ENCODE measurements around the gene HIVEP3.
A peak's percentile ranks its signal among the peaks of the same experiment; 100 is the strongest.

The HIVEP3 gene

DNA sequence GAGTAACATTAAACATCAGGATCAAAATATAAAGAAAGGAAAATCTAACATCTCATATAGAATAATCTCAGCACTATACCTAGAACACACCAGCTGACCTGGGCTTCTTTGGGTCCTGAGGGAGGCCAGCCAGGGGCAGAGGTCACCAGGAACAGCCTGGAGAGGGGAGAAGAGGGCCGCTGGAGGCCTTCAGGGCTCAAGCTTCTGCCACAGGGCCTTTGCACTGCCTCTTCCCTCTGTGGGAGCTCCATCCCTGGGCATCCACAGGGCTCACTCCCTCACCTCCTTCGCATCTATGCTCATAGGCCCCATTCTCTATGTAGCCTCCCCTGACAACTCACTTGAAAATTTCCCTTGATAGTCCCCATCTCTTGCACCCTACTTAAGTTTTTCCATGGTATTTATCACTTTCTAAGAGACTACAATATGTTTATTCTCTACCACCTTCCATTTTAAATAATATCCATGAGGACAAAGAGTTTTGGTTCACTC lies 73.9 kb downstream of the HIVEP3 start:
- no peak for DNase-seq

DNA sequence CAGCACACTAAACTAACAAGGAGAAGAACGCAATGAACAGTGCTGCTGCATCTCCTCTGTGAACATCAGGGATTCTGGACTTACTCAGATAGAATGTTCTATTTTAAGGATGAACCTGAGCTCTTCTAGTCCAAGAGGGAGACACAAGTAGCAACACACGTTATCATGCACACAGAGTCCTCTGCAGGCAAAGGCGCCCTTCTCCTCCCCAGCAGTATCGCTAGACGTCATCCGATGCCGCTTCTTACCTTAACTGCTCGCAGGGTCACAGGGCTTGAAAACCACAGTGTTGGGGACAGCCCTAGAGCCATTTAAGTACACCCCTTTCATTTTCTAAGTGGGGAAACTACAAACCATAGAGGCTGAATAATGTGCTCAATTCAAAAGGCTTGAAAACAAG lies 74.5 kb downstream of the HIVEP3 start:
- DNase-seq, result no peak

DNA sequence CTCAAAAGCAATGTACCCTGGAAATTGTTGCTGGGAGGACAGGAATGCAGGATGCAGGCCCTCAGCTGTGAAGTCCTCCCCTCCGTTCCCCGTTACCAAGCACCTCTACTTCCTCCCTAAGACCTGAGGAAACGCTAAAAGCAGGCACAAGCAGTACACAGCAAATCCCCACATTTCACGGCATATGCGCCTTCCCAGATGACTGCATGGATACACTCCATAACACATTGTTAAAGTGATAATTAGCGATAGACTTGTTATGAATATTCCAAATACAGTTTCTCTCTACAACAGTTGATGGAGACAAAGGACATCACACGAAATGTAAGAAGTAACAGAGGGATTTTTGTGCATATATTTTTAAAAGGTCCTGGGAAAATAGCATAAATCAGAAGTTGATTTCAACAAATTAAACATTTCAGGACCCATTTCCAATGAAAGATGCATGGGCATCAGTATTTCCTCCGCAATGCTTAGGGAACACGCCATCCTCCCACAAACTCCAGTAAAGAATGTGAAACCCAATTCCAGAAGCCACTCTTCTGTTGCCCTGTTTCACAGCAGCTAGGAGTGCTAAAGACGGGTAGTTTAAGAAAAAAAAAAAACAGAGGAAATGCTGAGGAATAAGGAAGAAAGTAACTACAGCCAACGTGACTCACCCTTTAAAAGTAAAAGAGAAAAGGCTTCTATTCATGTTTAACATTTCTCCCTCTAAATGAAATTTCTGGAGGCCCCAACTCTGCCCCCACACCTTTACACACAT lies 75.5 kb downstream of the HIVEP3 start:
- DNase-seq, result no peak

DNA sequence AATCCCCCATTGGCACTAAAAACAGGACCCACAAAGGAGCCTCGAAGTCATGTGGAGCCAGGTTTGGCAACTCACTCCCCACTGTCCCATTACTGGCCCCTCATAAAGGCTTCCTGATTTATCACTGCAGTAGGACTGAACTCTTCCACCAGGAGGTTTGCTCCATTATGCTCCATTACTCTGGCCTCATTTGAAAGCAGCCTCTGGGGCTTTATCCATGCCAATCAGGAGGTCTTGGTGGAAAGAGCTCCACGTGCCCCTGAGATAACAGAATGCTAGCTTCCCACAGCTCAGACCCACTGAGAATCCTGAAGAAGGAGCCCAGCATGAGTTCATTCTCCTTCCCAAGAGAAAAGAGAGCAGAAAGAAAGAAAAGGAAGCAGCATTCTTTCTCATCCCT lies 76.4 kb downstream of the HIVEP3 start:
- no peak for DNase-seq

DNA sequence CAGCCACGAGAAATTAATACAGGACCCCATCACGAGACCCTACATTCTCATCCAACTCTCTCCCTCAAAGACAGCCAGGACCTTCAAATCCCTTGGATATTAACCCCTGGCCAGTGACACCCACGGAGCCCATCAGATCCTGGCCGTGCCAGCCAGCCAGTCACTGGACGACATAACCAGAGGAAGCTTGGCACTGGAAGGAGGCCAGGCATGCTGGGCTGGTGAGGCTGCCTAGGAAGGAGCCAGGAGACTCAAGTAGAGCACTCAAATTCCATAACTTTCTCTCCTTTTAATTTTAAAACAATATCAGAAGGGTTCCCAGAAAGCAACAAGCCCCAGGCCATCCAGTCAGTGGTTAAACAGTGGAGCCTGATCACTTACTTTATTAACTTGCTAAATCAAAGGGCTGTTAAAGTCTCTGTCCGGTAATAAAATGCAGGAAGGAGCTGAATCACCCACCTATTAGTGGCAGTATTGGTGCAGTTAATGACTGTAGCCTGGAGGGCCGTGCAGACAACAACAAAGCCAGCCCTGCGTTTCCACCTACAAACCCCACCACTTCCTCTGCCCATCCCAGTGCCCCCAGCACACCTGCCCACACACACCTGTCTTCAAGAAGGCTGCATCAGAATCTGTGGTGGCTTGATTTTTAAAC lies 78.0 kb downstream of the HIVEP3 start:
- DNase-seq, result no peak

DNA sequence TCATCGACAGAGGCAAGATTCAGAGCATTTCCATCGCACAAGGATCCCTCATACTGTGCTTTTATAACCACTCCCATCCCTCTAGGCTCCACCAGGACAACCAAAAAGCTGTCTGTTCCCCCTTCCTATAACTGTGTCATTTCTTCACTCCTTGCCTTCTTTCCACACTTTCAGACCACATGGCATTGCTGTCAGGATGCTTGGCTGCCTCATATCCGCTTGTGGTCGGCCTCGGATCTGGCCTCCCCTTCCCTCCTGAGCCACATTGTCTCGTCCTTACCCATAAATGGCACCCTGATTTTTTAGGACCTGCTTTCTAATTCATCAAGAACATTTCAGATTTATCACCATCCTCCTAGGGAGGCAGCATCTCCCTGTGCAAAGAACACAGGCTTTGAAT lies 80.5 kb downstream of the HIVEP3 start:
- no peak for DNase-seq

DNA sequence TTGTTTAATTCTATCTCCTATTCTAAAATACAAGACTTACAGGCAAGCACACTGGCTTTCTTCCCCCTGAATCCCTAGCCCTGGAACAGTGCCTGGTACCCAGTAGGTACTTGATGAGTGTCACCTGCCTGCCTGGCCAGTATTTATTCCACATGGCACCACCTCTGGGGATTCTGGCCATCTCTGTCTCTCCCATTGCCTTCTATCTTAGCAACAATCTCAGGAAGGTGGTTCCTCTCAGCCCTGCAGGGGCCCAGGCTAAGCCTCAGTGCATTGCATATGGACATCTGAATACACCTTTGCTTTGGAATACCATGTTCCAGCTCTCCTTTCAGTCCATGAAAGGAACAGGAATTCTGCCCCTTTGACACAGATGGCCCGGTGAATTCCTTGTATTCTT lies 81.0 kb downstream of the HIVEP3 start:
- no peak for DNase-seq

DNA sequence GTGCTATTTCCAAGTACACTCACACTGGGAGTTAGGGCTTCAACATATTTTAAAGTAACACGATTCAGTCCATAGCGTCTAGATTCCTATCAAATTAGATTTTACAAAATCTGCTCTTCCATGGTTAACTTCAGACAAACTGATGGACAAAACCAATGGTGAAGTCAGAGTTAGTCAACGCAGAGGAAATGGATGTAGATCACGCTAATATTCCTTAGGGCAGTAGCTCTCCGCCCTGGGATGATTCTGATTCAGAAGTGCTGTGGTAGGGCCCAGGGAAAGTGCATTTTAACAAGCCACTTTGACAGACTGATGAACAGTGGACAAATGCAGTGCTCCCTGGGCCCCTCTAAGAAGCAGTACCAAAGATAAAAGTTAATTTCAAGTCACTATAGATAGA lies 83.2 kb downstream of the HIVEP3 start:
- no peak for DNase-seq

DNA sequence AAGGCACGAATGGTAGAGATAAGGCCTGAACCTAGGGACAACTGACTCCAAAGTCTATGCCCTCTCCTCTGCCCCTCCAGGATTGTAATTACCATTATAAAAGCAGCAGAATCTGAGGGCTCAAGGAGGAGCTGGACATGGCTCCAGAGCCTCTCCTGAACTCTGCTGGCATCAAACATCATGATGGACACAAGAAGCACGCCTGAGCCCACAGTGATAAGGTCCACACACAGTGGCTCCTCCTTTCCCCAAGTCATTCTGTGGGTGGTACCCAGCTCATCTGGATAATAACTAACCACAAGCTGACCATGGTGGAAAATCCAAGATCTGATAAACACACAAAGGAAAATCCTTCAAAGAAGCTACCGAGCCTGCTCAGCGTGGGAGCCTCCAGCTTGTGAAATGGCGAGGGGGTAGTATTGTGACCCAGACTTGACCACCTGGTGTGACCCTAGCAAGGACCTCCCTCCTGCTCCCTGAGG lies 85.2 kb downstream of the HIVEP3 start:
- DNase-seq, result no peak

DNA sequence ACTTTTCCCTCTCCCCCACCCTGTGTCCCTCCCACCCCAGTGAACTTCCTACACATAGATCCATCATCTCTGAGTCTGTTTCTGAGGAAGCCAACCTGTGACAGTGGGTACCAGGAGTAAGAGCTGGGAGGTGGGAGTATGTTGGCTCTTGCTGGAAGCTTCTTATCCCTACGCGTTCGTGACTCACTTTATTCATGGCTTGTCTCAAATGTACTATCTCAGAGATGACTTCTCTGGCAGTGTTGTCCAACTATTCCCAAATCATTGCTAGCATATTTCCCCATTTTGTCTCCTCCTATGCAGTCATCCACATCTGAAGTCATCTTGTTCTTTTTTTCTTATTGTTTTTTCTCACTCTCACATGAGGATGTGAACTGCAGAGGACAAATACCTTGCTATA lies 88.0 kb downstream of the HIVEP3 start:
- no peak for DNase-seq

DNA sequence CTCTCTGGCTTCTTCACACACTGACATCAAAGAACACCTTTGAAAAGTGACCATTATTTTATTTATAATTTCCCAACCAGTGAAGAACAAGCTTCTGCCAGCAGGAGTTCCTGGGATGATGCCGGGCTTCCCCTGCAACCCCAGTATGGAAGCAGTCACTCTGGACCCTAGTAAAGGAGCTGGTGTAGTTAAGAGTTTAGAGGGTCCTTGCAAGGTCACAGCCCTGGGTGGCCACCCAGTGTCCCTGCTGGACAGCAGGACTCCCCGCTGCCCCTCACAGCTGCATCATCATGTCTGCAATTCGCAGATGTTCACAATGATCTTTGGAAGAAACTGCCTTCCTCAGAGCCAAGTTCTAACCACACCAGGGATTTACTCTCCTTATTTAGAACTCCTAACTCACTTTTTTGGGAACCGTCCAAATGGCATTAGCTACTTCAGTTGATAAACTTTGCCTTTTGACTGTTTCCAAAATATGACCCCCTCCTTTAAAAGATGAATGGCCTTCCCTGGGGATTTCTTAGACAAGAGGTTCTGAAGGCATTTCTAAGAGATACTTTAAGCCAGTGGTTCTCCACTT lies 90.6 kb downstream of the HIVEP3 start:
- no peak for DNase-seq

DNA sequence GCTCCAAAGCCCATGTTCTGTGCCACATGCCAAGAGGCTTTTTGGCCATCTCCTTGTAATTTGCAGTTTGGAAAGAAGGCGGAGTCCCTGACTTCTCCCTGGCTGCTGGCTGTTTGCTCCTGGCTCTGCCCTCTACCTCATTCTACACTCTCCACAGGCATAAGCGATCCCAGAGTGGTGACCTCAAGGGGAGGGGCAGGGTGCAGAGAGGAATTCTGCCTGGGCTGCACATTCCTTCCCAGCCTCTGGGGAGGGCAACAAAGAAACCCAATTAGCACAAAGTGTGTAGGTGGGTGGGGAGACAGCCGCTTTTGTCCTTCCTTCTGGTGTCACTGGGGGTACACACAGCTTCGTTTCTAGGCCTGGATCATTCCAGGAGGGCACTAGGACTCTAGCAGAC lies 95.3 kb downstream of the HIVEP3 start:
- no peak for DNase-seq

DNA sequence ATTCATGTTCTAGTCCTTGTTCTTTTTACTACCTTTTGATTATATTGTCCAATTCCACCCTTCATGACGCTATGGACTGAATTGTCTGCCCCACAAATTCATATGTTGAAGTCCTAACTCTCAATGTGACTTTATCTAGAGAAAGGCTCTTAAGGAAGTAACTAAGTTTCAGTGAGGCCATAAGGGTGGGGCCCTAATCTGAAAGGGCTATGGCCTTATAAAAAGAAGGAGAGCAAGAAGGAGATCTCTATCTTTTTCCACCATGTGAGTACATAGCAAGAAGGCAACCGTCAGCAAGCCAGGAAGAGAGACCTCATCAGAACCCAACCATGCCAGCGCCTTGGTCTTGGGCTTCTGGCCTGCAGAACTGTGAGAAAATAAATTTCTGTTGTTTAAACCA lies 95.9 kb downstream of the HIVEP3 start:
- DNase-seq, result no peak

DNA sequence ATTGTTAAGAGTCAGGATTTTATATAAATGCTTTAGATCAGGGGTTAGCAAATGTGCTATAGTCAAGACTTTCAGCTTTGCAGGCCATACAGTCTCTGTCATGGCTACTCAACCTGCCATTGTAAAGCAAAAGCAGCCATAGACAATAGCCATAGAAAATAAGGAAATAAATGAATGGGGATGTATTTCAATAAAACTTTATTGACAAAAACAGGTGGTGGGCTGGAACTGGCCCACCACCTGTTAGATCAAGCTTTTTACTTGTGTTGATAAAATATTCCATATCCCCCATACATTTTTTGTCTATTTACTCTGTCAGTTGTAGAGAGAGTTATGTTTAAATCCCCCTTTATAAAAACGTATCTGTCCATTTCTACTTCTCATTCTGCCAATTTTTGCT lies 98.9 kb downstream of the HIVEP3 start:
- no peak for DNase-seq

DNA sequence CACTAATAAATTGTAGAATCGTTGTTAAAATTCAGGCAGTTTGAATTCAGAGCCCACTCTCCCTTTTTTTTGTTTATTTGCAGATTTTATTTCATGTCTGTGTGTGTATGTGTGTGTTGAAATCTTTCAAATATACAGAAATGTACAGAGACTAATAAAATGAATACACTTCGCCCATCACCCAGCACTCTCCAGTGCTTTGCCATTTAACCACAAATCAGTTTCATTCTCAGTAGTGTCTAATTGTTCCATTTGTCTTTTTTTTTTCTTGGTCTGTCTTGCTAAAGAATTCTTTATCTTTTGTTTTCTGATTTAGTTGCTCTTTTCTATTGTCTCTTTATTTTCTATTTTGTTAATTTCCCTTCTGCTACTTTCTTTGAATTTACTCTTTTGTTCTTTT lies 99.7 kb downstream of the HIVEP3 start:
- no peak for DNase-seq

DNA sequence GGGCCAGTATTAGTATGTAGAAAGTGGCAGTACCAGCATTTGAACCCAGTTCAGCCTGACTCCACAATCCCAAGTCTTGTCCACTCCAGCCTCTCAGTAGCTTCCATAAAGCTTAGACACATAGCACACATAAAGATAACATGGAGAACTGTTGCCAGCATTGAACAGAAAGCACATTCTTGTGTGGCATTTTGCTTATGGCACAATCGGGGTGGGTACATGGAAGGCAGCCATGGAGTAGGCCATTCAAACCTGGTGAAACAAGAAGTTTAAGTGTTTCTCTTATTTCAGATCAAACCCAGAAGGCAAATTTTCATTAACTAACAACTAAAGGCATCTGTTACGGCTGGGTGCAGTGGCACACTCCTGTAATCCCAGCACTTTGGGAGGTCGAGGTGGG lies 102.7 kb downstream of the HIVEP3 start:
- DNase-seq, result no peak

DNA sequence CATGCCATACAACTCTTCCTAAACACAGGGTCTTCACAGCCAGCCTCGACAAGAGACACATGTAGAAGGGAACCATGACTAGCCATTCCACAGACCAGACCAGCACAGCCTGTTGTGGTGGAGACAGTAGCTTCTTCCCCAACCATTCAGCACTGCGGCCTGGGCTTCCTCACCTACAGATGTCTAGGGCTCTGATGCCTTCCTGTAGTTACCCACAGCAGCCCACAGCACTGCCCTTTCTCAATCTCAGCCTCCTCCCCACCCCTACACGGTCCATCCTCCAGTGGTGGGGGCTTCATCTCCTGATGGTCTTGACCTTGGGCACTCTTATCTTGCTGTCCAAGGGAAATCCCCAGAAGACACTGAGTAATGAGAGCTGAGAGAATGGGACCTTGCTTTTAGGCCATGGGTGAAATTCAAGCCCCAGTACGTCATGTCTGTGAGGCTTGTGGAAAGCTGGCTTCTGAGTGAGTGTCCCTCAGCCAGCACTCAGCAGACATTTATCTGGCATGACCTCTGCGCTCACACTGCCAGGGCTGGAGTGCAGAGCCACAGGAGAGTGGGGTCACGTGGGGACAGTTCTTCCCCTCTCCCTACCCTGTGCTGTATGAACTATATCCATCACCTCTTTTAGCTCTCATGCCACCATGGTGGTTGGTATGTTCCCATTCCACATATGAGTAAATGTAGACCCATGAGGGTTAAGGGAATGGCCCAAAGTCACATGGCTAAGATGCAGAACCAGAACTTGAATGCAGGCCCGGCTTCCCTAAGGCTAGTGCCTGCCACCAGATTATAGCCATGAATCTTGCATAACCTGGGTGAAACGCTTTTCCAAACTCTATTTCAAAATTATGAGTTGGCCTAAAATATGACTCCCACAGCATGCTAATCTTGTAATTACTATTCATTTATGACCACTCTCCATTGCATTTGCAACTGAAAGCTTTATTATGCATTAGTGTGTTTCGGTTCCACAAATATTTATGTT lies 104.7 kb downstream of the HIVEP3 start:
- DNase-seq, result no peak

DNA sequence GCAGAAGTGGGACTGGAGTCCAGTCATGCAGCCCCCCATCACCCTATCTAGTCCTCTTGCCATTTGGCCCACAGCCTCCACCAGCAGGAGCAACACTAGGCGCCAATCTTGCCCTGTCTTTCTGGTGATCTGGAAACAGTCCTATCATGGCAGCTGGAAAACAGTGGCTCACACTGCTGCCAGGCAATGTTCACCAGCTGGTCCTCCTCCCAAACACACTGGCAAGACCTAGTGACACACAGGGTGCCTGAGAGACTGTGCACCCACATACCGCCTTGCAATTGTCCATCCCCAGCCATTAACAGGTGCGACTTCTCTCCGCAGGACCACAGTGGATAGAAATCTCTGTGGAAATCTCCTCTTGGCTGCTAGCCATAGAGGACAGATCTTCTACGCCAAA lies 105.5 kb downstream of the HIVEP3 start:
- DNase-seq, result no peak

DNA sequence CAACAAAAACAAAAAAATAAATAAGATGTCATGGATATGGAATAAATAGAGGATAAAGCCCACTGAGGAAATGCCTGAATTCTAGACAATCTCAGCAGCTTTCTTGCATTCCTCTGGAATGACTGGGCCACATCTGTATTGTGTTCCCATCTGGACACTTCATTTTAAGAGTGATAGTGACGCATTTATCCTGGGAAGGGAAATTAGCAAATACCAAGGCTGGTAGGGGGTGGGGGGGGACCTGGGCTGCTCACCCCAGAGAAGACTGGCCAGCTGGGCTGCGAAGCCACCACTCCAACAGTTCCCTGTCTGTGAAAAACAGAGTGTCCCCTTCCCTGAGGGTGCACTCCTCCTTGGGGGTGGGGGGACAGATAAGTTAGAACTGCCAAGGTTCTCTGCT lies 106.3 kb downstream of the HIVEP3 start:
- no peak for DNase-seq

DNA sequence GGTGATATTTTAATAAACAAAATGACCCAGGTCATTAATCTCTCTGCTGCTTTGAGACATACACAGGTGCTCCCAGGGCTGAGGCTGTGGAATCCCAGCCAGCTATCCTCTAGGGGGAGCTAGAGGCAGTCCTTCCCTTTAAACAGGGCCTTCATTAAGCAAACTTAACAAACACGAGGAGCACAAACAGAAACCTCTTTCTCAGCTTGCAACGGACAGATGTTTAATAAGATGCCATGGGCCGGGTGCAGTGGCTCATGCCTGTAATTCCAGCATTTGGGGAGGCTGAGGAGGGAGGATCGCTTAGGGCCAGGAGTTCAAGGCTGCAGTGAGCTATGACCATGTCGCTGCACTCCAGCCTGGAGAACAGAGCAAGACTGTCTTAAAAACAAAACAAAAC lies 106.7 kb downstream of the HIVEP3 start:
- DNase-seq, result peak; percentile 66

DNA sequence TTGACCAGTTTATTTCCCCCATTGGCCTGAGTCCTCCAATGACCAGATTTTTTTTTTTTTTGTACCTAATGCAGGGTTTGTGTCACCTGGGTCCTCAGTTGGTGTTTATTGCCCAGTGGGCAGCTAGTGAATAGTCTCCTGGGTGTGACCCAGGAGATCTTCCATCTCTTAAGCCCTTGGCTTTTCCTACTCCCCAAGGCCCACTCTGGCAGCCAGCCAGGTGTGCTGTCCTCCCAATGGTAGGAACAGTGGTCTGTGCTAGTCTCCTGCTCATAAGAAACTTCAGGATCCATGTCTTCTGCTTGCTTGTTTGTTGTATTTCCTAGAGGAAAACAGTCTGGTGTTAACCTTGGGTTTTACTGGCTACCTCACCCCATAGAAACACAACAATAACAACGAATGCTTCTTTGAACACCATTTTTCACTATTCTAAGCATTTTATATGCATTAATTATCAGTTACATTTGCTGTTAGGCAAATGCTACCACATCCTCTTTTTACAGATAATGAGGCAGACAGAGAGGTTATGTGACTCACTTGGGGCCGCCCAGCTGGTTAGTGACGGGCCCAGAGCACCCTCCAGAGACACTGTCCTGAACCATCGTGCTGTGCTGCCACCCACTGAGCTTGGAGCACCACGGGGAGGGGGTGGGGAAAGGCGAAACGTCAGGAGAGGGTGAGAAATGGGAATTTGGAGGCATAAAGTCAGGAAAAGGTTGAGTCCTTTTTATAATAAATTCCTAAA lies 107.5 kb downstream of the HIVEP3 start:
- DNase-seq, result peak; percentile 65

DNA sequence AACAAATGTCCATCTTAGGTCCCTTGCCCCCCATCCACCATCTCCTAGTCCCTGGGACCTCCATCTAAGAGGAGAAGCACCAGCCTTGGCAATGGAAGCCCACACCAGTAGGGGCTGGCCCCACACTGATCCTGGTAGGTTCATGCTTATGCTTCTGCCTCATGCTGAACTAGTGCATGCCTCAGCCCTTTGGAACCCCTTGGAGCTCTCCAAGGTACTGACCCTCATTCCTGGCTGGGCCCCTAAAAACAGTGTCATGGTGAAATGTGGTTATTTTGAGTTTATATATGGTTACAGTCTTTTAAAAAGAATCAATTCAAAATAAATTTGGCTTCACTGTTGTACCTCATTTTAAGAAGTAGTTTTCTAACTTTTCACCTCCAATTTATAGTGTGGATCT lies 108.3 kb downstream of the HIVEP3 start:
- DNase-seq, result peak; percentile 52
